LHCN-M2 (cell line): ENCODE results near the gene WNT9A. TPM values are rescaled to one million over a fixed set of nuclear protein-coding genes. Genes with fewer than 3 reads are reported as not detected.

ENCODE experiments used
- DNase-seq: peaks from one replicate; pipeline ENCODE4 v3.0.0-alpha.2; 2012; ENCODE audit warnings: low read depth
- total RNA-seq: library from RNA; depleted of rRNA; stranded (reverse); fragments of >200 nt; gene quantifications from 2 replicates; pipeline ENCODE4 v1.2.3, GENCODE V29; 2014

The WNT9A gene
- total RNA-seq, 1 experiment from 2014 or later = 3.5 TPM

DNA sequence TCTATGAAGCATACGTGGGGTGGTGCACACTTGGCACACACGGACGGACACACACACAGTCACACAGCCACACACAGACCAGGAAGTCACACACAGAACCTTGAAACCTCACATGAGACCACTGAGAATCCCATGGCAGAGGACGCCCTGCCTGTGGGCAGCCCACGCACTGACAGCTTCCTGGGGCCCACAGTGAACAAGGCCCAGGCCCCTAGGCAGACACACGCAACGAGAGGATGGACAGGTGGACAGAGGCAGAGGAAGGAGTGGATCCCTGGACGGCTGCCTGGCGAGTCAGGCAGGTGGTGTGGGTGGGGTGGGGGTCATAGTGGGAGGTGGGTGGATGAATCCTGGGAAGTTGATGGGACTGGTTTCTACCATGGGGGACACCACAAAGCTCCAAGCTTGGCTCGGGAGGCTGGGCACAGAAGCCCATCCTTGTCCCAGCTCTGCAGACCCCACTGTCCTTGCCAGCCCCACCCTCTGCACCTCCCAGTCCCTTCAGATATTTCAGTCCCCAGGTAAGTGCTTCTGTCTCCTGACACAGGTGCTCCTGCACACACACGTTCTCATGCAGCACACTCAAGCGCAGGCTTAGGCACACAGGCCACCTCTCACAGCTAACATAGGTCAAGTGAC, 49.1 kb downstream of the WNT9A start:
- DNase-seq = no peak

GRCh38 chr1:227897704-227898438, 49.9 kb downstream of the WNT9A start:
- DNase-seq = no peak

GRCh38 chr1:227896710-227897655, 50.7 kb downstream of the WNT9A start:
- DNase-seq = no peak

DNA sequence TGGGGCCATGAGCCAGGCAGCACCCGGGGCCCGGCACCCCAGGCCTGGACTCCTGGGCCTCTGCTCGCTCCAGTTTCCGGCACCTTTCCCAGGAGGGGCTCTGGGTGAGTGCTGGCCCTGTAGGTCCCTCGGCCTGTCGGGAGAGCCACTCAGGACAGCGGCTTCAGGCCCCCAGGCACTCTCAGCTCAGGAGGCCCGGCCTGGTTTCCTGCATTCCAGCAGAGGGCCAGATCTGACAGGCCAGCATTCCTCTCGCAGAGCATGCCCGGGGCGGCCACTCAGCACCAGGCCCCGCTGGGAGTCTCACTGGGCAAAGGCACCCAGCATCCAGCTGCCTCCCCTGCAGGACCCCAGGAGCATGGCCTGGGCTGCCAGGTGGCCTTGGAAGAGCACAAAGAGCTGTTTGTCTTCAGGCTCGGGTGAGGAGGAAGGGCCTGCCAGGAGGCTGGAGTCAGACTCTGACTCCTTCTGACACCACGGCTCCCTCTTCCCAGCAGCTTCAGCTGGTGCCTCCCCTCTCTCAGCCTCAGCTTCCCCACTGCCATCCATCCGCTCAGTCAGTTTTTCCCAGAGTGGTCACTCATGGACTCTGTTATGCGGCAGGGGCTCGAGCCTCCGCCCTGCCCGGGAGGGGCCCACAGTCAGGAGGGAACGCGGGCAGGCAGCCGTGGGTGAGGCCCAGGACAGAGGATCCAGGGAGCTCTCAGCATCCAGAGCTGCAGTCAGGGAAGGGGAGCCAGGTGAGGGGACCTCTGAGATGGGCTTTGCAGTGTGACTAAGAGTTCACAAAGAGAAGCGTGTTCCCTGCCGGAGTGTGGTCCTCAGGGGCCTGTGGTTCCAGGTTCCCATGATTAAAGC, 51.7 kb downstream of the WNT9A start:
- DNase-seq = no peak

DNA sequence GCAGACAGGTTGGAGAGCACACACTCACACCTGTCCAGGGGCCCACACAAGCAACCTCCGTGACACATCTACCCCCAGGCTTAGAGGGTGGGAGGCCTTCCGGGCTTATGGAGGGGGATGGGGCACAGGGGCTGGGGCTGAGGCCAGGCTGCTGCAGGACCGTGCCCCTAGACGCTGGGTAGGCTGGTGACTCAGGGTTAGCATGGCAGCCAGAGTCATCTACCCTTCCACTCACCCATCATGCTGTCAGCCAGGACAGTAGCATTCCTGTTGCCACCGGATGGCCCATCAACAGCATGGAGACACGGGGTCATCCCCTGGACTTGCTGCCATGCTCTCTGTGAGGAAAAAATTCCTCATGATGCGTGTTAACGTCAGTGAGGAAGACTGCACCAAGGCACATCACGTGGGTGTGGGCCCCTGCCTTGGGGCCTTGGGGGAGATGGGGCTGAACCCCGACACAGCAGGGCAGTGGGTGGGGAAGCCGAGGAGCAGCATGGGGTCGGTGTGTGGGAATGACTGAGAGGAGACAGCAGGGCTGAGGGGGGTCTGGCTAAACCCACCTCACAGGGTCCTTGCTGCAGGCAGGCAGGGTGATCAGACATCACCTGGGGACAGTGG, 52.8 kb downstream of the WNT9A start:
- no peak for DNase-seq

GRCh38 chr1:227893949-227894721, 53.6 kb downstream of the WNT9A start:
- DNase-seq = no peak

DNA sequence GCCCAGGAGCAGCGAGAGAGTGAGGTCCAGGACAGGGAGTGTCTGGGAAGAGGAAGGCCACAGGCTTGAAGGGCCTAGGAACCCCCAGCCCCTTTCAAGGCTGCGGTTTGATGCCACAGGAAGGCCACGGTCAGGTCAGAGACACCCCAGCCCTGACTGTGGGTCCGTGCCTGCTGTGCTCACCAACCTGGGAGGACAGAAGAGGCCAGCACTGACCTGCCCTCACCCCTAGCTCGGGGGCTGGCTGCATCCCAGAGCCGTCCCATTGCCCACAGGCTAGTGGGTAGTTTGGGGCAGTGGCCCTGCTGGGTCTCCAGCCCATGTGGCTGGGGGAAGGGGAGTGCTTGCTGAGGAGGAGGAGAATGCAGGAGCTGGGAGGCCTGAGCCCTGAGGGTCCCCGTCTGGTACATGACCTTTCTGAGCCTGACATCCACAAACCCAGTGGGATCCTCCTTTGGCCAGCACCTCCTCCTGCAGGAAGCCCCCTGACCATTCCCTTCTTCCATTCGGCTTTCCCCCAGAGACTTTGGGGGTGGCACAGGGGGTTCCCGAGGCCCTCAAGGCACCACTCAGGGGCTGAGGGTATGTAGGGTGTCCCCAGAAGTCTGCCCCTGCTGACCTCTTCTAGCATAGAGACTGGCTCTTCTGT, 54.3 kb downstream of the WNT9A start:
- DNase-seq = no peak

DNA sequence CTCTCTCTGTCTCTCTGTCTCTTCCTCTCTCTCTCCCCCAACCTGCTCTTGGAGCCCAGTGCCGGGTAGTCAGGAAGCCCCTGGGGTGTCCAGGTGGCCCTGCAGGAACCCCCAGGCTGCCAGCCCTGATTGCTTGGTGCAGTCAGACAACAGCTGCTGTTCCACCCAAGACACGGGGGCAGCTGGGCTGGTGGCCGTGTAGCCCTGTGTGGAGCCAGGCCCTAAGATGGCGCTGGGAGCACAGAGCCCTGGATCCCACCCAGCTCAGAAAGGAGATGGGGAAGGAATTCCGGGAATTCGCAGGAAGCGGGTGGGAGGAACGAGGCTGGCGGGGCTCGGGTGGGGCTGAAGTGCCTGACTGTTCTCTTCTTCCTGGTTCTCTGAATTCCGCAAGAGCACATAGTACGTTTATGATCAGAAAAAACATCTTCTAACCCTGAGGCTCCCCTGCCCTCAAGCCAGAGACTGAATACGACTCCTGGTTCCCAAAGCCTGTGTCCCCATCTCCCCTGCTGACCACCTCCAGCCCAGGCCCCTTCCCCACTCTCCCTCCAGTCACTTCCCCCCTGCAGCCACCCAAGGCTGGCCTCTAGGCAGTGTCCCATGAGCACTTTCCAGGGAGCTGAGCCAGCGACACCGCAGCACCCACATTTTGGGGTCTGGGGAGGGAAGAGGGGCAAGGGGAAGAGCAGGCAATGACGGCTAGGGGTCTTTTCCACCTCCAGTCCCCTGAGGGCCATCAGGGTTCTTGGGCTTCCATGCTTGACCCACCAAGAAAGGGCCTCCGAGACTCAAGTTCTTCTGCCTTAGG, 55.0 kb downstream of the WNT9A start:
- DNase-seq = no peak

DNA sequence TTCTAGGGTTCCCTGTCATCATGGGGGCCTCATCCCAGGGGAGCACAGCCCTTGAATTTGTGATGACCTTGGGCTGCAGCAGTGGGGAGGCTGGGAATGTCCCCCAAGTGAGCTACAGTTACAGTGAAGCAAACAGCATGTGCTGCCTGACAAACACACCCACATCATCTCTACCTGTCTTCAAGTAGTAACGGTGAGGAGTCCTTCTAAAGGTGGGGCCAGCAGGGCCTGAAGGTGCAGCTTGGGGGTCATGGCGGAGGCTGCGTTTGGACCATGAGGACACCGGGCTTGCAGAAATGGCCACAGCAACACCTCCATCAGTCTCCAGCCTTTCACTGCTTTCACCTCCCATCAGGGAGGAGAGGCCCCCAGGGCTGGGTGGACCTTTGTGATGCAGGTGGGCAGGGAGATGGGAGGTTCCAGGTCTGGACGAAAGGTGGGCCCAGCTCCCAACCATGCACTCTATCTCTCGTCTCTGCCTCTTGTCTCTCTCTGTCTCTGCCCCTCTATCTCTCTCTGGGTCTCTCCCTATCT, 55.7 kb downstream of the WNT9A start:
- DNase-seq = no peak

DNA sequence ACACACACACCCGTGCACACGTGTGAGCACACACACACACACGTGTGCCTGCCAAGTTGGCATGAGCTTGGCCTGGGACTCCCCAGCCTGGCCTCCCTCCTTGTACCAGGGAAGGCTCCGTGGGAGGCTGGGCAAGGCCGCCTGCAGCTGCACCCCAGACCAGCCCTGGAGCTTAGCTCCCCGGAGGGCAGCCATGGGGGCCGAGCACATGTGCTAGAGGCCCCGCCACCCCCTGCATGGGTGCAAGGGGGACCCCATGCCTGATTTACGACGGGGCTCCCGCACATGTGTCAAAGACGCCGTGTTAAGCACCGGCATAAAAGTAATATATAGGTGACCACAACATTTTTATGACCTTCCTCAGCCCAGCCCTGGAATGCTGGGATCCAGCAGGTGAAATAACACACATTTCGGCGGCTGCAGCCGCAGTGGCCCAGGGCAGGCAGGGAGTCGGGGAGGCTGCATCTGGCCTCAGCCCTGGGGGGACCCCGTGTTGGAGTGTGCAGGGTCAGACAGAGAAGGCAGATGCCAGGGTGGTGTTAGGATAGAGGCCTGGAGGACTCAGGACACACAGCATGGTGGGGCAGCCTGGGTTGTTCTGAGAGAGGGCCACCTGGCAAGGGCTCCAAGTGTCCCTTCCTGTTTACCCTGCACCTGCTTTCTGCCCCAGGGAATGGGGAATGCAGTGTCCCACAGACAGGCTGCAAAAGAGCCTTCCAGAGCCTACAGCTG, 56.3 kb downstream of the WNT9A start:
- no peak for DNase-seq

DNA sequence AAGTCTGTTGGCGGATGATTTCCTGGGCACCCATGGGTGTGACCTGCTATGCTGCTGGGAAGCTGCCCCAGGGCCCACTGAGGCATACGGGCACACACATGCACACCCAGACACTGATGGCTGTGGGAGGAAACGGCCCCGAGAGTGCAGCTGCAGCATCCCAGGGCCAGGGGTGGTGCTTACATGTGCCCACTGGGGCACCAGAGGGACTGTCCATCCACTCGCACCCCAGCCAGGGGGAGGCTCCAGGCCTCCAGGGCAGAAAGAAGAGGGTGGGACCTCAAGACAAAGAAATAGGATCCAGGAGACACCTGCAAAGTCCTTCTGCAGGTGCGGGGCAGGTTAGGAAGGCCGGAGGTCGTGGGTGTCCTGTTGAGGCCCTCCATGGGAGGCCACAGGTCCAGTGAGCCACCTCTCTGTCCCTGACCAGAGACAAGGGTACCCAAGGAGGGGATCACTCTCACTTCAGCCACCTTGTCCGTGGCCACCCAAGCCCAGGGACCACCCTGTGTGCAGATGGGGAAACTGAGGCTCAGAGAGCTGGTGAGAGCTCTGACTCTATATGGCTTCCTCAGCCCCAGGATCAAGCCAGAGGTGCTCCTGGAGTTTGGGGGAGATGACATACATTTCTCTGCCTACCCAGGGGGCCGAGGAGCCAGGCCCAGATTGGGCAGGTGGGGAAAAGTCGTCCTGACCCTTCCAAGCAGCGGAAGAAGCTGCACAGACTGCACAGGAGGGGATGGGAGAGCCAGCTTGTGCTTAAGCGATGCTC, 57.1 kb downstream of the WNT9A start:
- DNase-seq = no peak

DNA sequence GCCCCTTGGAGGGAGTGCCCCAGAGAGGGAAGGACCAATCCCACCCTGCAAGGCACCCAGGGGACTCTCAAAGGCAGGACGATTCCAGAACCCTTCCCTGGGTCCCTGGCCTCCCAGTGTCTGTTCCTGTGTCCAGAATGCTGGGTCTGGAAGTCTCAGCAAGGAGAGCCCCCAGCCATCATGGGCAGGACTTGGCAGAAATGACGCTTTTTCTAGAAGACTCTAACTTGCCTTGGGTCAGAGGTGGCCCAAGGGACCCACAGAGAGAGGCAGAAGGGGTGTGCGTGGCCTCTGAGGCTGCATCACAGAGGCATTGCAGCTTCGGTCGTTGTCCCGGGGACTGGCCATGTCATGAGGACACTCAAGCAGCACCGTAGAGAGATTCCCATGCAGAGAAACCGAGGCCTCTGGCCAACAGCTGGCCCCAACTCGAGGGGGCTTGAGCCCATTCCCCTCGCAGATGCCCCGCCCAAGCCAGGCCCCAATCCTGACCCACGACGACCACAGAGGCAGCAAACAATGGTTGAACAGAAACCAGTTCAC, 57.8 kb downstream of the WNT9A start:
- DNase-seq = no peak

GRCh38 chr1:227889047-227889862, 58.5 kb downstream of the WNT9A start:
- DNase-seq = no peak

DNA sequence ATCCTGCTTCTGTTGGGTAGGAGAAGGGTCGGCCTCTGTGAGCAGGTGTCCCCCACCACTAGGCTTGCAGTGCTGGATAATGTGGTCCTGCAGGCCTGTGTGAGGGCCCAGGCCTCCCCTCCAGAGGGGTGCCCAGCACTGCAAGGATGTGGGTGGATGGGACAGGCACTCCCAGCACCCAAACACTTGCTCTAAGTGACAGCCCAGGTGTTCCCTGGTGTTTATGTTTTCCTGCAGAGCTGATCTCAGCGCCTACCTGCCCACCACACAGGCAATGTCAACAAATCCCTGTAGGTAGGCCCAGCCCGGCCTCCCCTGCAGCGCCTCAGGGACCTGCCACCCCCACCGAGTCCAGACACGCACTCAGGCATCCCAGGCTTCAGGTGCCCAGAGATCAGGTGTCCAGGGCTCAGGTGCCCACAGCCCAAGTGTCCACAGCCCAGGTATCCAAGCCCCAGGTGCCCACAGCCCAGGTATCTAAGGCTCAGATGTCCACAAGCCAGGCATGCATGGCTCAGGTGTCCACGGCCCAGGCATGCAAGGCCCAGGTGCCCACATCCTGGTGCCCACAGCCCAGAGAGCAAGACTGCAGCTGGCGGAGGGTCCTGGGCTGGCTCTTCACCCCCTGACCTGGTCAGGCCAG, 59.2 kb downstream of the WNT9A start:
- DNase-seq = no peak

DNA sequence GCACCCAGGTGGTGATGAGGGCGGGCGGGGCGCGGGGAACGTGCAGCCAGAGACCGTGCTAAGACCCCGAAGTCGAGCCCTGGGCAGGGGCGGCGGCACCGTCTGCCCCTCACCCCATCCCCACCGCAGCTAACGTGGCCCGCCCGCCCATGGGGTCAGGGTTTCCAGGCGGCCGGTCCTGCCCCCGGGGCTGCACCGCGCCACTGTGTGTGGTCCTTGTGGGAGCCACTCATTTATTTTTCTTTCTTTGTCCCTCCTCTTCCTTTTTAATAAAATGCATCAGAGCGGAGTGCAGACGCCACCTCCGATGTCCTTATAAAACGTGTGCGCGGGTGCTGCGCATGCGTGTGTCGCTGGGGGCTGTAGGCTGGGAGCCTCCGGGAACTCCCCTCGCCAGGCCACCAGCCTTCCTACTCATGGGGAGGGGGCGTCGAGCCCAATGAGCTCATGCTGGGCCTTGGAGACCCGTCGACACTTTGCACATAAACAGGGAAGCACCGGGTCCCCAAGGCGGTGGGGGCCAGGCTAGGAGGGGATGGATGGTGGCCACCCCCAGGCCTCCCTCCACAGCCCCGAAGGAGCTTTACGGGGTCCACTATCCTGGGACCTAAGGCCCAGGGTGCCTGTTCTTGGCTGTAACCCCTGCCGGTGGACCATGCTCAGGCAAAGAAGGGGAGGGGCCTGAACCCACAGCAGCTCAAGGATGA, 59.9 kb downstream of the WNT9A start:
- DNase-seq = no peak
